ENCODE measurements around the gene RFPL4A. TPM values are rescaled to one million over a fixed set of nuclear protein-coding genes. Genes with fewer than 3 reads are reported as not detected.
"Not testable (repeated sequence)": the region's sequence is repeated elsewhere in the genome, so short reads cannot be mapped to it uniquely, and the experiment has no call there.

The RFPL4A gene
- total and polyA plus RNA-seq, 2 donors, result 0.58 TPM; not detected in 1

DNA sequence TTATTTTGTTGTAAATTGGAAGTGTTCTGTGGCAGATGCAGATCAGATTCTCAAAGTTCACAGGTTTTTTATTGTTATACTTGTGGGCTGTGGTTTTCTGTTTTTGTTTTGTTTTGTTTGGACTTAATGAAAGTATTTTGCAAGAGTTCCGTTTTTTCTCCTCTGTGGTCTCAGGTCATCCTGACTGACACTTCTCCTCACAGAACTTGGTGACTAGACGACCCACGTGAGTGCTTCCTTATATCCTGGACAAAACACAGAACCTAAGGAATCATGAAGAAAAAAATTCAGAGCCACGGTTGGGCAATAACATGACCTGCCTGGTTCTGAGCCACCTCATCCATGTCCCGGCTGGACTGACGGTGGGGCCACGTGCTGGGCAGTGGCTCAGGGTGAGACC lies 7.6 kb downstream of the RFPL4A start:
- DNase-seq (ENCODE audit: extremely low spot score), result no peak
- Histone ChIP-seq H3K27ac (ENCODE audit: low read depth) (no peak overlapping the region), H3K4me1 (ENCODE audit: insufficient read depth) (no peaks in the 10 kb centered on the region), H3K36me3 (ENCODE audit: insufficient read depth) (no peaks in the 10 kb centered on the region), H3K4me3 (ENCODE audit: low read depth, low read length) (no peak overlapping the region)
- WGBS, result 70% methylated on average over 7 of the region's 7 CpGs

- DNase-seq (ENCODE audit: extremely low spot score); H3K4me3 ChIP-seq (ENCODE audit: low read depth, low read length); H3K4me1 ChIP-seq (ENCODE audit: insufficient read depth); H3K36me3 ChIP-seq (ENCODE audit: insufficient read depth); H3K27ac ChIP-seq (ENCODE audit: low read depth): not testable (repeated sequence)
- WGBS, result 84% methylated on average over 5 of the region's 6 CpGs
Observed at GRCh38 chr19:55768818-55769217, 9.9 kb downstream of the RFPL4A start, which contains the start of gene RFPL4AL1. TSS of gene RFPL4AL1 (plus strand) at chr19:55769118. CDS start at chr19:55771805, 2,687 bp downstream.

DNA sequence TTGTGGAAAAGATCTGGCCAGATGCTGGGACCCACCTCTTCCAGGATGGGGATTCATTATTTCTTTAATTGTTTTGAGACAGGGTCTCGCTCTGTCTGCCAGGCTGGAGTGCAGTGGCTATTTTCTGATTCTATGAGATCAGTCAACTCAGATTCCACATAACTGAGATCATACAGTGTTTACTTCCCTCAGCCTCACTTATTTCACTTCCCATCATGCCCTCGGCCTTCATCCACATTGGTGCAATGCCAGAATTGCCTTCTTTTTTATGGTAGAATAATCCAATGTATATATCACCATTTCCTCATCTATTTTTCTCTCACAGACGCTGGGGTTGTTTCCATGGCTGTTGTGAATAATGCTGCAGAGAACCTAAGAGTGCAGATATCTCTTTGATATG lies 10.7 kb downstream of the RFPL4A start:
- H3K36me3 ChIP-seq (ENCODE audit: insufficient read depth); H3K4me1 ChIP-seq (ENCODE audit: insufficient read depth); H3K4me3 ChIP-seq (ENCODE audit: low read depth, low read length); DNase-seq (ENCODE audit: extremely low spot score); H3K27ac ChIP-seq (ENCODE audit: low read depth): not testable (repeated sequence)
- WGBS, result 41% methylated on average over 3 of the region's 3 CpGs

DNA sequence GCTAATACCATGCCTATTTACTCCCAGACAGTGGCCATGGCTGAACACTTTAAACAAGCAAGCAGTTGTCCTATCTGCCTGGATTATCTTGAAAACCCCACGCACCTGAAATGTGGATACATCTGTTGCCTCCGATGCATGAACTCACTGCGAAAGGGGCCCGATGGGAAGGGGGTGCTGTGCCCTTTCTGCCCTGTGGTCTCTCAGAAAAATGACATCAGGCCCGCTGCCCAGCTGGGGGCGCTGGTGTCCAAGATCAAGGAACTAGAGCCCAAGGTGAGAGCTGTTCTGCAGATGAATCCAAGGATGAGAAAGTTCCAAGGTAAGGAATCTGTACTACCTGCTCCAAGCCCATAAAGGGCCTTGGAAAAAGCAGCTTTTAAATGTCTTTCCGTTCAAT lies 18.6 kb downstream of the RFPL4A start:
- 24% methylated on average over 7 of the region's 7 CpGs for WGBS
- H3K27ac ChIP-seq (ENCODE audit: low read depth), result no peak overlapping the region
- H3K36me3 ChIP-seq (ENCODE audit: insufficient read depth), result no peaks in the 10 kb centered on the region
- no peak overlapping the region for H3K4me3 ChIP-seq (ENCODE audit: low read depth, low read length)
- no peak for DNase-seq (ENCODE audit: extremely low spot score)
- no peaks in the 10 kb centered on the region for H3K4me1 ChIP-seq (ENCODE audit: insufficient read depth)

DNA sequence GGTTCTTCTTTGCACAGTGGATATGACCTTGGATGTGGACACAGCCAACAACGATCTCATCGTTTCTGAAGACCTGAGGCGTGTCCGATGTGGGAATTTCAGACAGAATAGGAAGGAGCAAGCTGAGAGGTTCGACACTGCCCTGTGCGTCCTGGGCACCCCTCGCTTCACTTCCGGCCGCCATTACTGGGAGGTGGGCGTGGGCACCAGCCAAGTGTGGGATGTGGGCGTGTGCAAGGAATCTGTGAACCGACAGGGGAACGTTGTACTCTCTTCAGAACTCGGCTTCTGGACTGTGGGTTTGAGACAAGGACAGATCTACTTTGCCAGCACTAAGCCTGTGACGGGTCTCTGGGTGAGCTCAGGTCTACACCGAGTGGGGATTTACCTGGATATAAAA lies 19.4 kb downstream of the RFPL4A start:
- H3K4me1 ChIP-seq (ENCODE audit: insufficient read depth), result no peaks in the 10 kb centered on the region
- H3K36me3 ChIP-seq (ENCODE audit: insufficient read depth), result no peaks in the 10 kb centered on the region
- H3K4me3 ChIP-seq (ENCODE audit: low read depth, low read length), result no peak overlapping the region
- WGBS, result 83% methylated on average over 16 of the region's 16 CpGs
- no peak for DNase-seq (ENCODE audit: extremely low spot score)
- no peak overlapping the region for H3K27ac ChIP-seq (ENCODE audit: low read depth)

GRCh38 chr19:55781112-55781511 lies 22.2 kb downstream of the RFPL4A start:
- WGBS, result 80% methylated on average over 5 of the region's 5 CpGs
- H3K4me3 ChIP-seq (ENCODE audit: low read depth, low read length), result no peak overlapping the region
- DNase-seq (ENCODE audit: extremely low spot score), result no peak
- H3K36me3 ChIP-seq (ENCODE audit: insufficient read depth), result no peaks in the 10 kb centered on the region
- no peaks in the 10 kb centered on the region for H3K4me1 ChIP-seq (ENCODE audit: insufficient read depth)
- no peak overlapping the region for H3K27ac ChIP-seq (ENCODE audit: low read depth)

DNA sequence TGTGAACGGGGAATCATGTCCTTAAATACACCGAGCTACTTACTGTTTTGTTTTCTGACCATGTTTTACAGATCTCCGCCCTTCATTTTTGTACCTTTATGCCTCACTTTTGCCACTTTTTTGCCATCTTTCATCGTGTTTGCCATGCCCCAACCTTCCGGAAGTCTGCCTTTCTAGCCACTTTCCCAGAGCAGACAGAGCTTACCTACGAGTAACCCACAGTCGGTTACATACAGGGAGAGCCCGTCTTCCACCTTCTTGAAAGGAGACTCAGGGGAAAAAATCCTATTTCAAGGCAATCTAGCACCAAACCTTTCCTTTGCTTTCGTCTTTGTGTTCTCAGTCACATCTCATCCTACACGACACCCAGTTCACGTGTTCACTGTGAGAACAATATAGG lies 36.1 kb downstream of the RFPL4A start:
- no peaks in the 10 kb centered on the region for H3K36me3 ChIP-seq (ENCODE audit: insufficient read depth)
- H3K27ac ChIP-seq (ENCODE audit: low read depth), result no peak overlapping the region
- 89% methylated on average over 11 of the region's 11 CpGs for WGBS
- no peaks in the 10 kb centered on the region for H3K4me1 ChIP-seq (ENCODE audit: insufficient read depth)
- no peak for DNase-seq (ENCODE audit: extremely low spot score)
- no peak overlapping the region for H3K4me3 ChIP-seq (ENCODE audit: low read depth, low read length)

GRCh38 chr19:55801416-55801815 lies 42.5 kb downstream of the RFPL4A start:
- WGBS, result 66% methylated on average over 7 of the region's 7 CpGs
- H3K27ac ChIP-seq (ENCODE audit: low read depth), result no peak overlapping the region
- no peak for DNase-seq (ENCODE audit: extremely low spot score)
- H3K4me1 ChIP-seq (ENCODE audit: insufficient read depth), result no peaks in the 10 kb centered on the region
- H3K36me3 ChIP-seq (ENCODE audit: insufficient read depth), result no peaks in the 10 kb centered on the region
- H3K4me3 ChIP-seq (ENCODE audit: low read depth, low read length), result no peak overlapping the region

DNA sequence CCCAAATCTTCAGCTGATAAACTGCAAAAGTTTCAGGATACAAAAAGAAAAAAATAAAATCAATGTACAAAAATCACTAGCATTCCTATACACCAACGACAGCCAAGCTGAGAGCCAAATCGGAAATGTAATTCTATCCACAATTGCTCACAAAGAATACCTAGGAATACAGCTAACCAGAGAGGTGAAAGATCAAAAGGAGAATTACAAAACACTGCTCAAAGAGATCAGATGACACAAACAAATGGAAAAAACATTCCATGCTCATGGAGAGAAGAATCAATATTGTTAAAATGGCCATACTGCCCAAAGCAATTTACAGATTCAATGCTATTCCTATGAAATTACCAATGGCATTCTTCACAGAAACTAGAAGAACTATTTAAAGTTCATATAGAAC lies 43.4 kb downstream of the RFPL4A start:
- WGBS, result 89% methylated on average over 2 of the region's 2 CpGs
- DNase-seq (ENCODE audit: extremely low spot score), result no peak
- Histone ChIP-seq H3K4me1 (ENCODE audit: insufficient read depth) (no peaks in the 10 kb centered on the region), H3K4me3 (ENCODE audit: low read depth, low read length) (no peak overlapping the region), H3K27ac (ENCODE audit: low read depth) (no peak overlapping the region), H3K36me3 (ENCODE audit: insufficient read depth) (no peaks in the 10 kb centered on the region)

DNA sequence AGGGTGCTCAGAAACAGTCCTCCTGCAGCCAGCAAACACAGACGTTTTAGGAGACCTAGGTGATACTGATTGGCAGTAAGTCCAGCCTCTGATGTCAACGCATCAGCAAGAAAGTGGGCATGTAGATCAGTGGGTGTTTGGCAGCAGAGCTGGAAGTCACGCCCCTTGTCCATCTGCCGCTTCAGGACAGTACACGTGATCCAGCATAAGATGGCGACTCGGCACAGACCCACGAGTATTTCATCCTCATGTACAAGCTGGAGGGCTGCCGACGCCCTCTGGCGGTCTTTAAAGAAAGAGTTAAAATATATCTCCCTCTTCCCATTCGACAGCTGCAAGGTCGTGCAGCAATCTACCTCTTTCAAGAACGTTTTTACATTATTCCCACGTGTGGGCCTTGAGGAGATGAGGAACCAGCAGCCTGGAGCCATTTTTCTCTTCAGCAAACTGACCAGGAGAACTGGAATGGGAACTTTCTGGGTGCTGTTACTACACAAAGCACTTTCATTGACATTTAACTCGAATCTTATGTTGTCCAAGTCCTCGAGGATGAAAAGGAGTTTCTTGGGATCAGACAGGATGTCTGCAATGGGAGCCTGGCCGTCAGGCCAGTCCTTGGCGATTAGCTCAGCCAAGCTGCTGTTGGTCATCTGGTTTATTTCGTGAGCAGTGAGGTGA lies 50.6 kb downstream of the RFPL4A start:
- WGBS, result 31% methylated on average over 20 of the region's 20 CpGs
- H3K4me1 ChIP-seq (ENCODE audit: insufficient read depth), result no peaks in the 10 kb centered on the region
- H3K27ac ChIP-seq (ENCODE audit: low read depth), result no peak overlapping the region
- no peak overlapping the region for H3K4me3 ChIP-seq (ENCODE audit: low read depth, low read length)
- DNase-seq (ENCODE audit: extremely low spot score), result no peak
- H3K36me3 ChIP-seq (ENCODE audit: insufficient read depth), result no peaks in the 10 kb centered on the region

DNA sequence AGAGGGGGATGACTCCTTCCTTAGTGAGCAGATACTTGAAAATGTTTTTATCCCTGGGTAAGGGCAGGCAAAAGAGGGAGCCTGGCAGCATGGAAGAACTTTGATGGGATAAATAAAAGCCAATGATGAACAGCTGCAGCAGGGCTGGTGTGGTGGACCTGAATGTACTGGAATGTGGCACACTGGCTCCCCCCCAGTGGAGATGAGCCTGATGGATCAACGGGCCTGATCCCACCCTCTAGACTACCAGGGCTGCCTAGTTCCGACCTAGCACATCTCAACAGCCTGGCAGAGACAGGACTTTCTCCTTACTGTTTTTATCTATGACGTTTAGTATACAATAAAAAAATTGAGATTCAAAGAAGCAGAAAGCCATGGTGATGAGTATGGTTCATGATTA lies 52.4 kb downstream of the RFPL4A start:
- no peaks in the 10 kb centered on the region for H3K4me1 ChIP-seq (ENCODE audit: insufficient read depth)
- WGBS, result 70% methylated on average over 3 of the region's 3 CpGs
- no peak overlapping the region for H3K27ac ChIP-seq (ENCODE audit: low read depth)
- DNase-seq (ENCODE audit: extremely low spot score), result no peak
- H3K36me3 ChIP-seq (ENCODE audit: insufficient read depth), result no peaks in the 10 kb centered on the region
- H3K4me3 ChIP-seq (ENCODE audit: low read depth, low read length), result no peak overlapping the region

GRCh38 chr19:55812449-55812848 lies 53.6 kb downstream of the RFPL4A start:
- Histone ChIP-seq H3K36me3 (ENCODE audit: insufficient read depth) (no peaks in the 10 kb centered on the region), H3K27ac (ENCODE audit: low read depth) (no peak overlapping the region), H3K4me1 (ENCODE audit: insufficient read depth) (no peaks in the 10 kb centered on the region), H3K4me3 (ENCODE audit: low read depth, low read length) (no peak overlapping the region)
- 52% methylated on average over 7 of the region's 7 CpGs for WGBS
- DNase-seq (ENCODE audit: extremely low spot score), result no peak

Data from urinary bladder (tissue), 4 donors.